Keratinocyte (primary cell): ENCODE results near the gene FAM13C. TPM values are rescaled to one million over a fixed set of nuclear protein-coding genes. Genes with fewer than 3 reads are reported as not detected.

Source experiments
- DNase-seq: peaks from one replicate; pipeline ENCODE4 v3.0.0-alpha.2; 2011; ENCODE audit warnings: low read depth, missing footprints, low spot score
- FAIRE-seq: peaks from 2 replicates; lab custom pipeline; 2011; peaks lifted over from hg19 to GRCh38; lab: Jason Lieb, UNC
- H2AFZ ChIP-seq: 2 replicates; pipeline ENCODE4 v1.6.0; 2012; ENCODE audit warnings: low read length, control low read depth, inconsistent platforms; ENCODE audit not compliant: control insufficient read depth
- H3K27ac ChIP-seq: 2 replicates; pipeline ENCODE4 v1.5.1; 2011; ENCODE audit warnings: low read length; ENCODE audit not compliant: control insufficient read depth, insufficient read depth
- H3K27me3 ChIP-seq: 3 replicates; pipeline ENCODE4 v1.6.0; 2011; ENCODE audit warnings: low read length; ENCODE audit not compliant: control insufficient read depth, insufficient read depth; ENCODE audit errors: extremely low read depth
- H3K36me3 ChIP-seq, 2 experiments: 2 replicates in 1 of 2; 3 replicates in 1 of 2; pipeline ENCODE4 v1.5.1; 2011; ENCODE audit warnings: low read length in 2 of 2, mild to moderate bottlenecking in 1 of 2; ENCODE audit not compliant: control insufficient read depth in 2 of 2, insufficient read depth in 2 of 2; ENCODE audit errors: extremely low read depth in 1 of 2
- H3K4me1 ChIP-seq: 3 replicates; pipeline ENCODE4 v1.5.1; 2011; ENCODE audit warnings: low read length; ENCODE audit not compliant: control insufficient read depth, insufficient read depth; ENCODE audit errors: extremely low read depth
- H3K4me2 ChIP-seq: 3 replicates; pipeline ENCODE4 v1.6.0; 2011; ENCODE audit warnings: low read depth, low read length; ENCODE audit not compliant: control insufficient read depth, insufficient read depth; ENCODE audit errors: extremely low read depth
- H3K4me3 ChIP-seq, 3 experiments: fragments of 200-600 bp in 1 of 3; sonication (generic) in 1 of 3; 2 replicates in 2 of 3; 3 replicates in 1 of 3; pipeline ENCODE4 v1.5.1; 2011 to 2016; ENCODE audit warnings: low read length in 3 of 3, mild to moderate bottlenecking in 3 of 3, control low read depth in 2 of 3, inconsistent platforms in 1 of 3, low read depth in 1 of 3, mixed read lengths in 1 of 3, mixed run types in 1 of 3, moderate library complexity in 1 of 3; ENCODE audit not compliant: control insufficient read depth in 2 of 3, insufficient read depth in 2 of 3; ENCODE audit errors: extremely low read depth in 1 of 3
- H3K79me2 ChIP-seq: 2 replicates; pipeline ENCODE4 v1.6.0; 2012; ENCODE audit warnings: low read length; ENCODE audit not compliant: control insufficient read depth, insufficient read depth
- H3K9ac ChIP-seq: 3 replicates; pipeline ENCODE4 v1.6.0; 2011; ENCODE audit warnings: low read length; ENCODE audit not compliant: control insufficient read depth, insufficient read depth; ENCODE audit errors: extremely low read depth
- H3K9me1 ChIP-seq: 3 replicates; pipeline ENCODE4 v1.6.0; 2011; ENCODE audit warnings: low read length; ENCODE audit not compliant: control insufficient read depth, insufficient read depth; ENCODE audit errors: extremely low read depth
- H3K9me3 ChIP-seq: 2 replicates; pipeline ENCODE4 v1.5.1; 2012; ENCODE audit warnings: low read depth, low read length; ENCODE audit not compliant: control insufficient read depth
- H4K20me1 ChIP-seq: 3 replicates; pipeline ENCODE4 v1.6.0; 2011; ENCODE audit warnings: low read length; ENCODE audit not compliant: control insufficient read depth, insufficient read depth; ENCODE audit errors: extremely low read depth
- EZH2 ChIP-seq: IDR thresholded peaks from one replicate; pipeline ENCODE4 v1.6.1; 2012; ENCODE audit warnings: inconsistent platforms, mild to moderate bottlenecking, low read length, moderate library complexity
- dilution Hi-C: fragments of 300-500 bp; cut with MboI; formaldehyde crosslinking; loops from one replicate; pipeline ENCODE4 v1.7.0; 2020; ENCODE audit warnings: low sequenced_read_pairs; ENCODE audit not compliant: extremely low pct_ligation_motif_present
- polyA plus RNA-seq, 5 experiments: library from polyadenylated mRNA; depleted of rRNA in 3 of 5; stranded (reverse) in 3 of 5; stranded (forward) in 1 of 5; unstranded in 1 of 5; fragments of >200 nt; gene quantifications; 1 replicate in 1 of 5; 2 replicates in 3 of 5; 3 replicates in 1 of 5; pipeline versions ENCODE4 v1.2.1 to v1.2.3, GENCODE V29; 2011 to 2012; ENCODE audit warnings: missing spikeins in 2 of 5, low read depth in 1 of 5, low replicate concordance in 1 of 5
- TF ChIP-seq, protein P1 (sequence below), 3 experiments: IDR thresholded peaks in 1 of 3; conservative IDR thresholded peaks in 1 of 3; optimal IDR thresholded peaks in 1 of 3; 2 replicates in 2 of 3; 3 replicates in 1 of 3; pipeline versions ENCODE3 to v1.5.1; 2011; ENCODE audit warnings: low read length in 3 of 3, mild to moderate bottlenecking in 3 of 3, moderate library complexity in 2 of 3, control low read depth in 1 of 3, inconsistent platforms in 1 of 3; ENCODE audit not compliant: insufficient read depth in 2 of 3; ENCODE audit errors: extremely low read depth in 1 of 3

FAM13C gene
- polyA plus RNA-seq, 1 donor (not counting 4 experiments of a cell fraction or from before 2014, with no cell fraction given), result 0.58 TPM

GRCh38 chr10:59269651-59270050 lies 92.7 kb downstream of the FAM13C start:
- no peaks in the 10 kb centered on the region for H4K20me1 ChIP-seq
- H3K9me1 ChIP-seq, result no peaks in the 10 kb centered on the region
- no peaks in the 10 kb centered on the region for H3K79me2 ChIP-seq
- no peaks in the 10 kb centered on the region for H3K4me1 ChIP-seq
- H3K36me3 ChIP-seq, result no peaks in the 10 kb centered on the region
- FAIRE-seq (no peak), DNase-seq (no peak)
- no peak overlapping the region for H3K27ac ChIP-seq
- no peak overlapping the region for H3K9ac ChIP-seq
- no peak overlapping the region for H2AFZ ChIP-seq
- H3K9me3 ChIP-seq, result no peaks in the 10 kb centered on the region
- dilution Hi-C loops, result no loop called here
- no peak overlapping the region for H3K4me3 ChIP-seq
- H3K27me3 ChIP-seq, result no peaks in the 10 kb centered on the region
- no peak for TF ChIP-seq EZH2
- TF ChIP-seq, protein P1, sequence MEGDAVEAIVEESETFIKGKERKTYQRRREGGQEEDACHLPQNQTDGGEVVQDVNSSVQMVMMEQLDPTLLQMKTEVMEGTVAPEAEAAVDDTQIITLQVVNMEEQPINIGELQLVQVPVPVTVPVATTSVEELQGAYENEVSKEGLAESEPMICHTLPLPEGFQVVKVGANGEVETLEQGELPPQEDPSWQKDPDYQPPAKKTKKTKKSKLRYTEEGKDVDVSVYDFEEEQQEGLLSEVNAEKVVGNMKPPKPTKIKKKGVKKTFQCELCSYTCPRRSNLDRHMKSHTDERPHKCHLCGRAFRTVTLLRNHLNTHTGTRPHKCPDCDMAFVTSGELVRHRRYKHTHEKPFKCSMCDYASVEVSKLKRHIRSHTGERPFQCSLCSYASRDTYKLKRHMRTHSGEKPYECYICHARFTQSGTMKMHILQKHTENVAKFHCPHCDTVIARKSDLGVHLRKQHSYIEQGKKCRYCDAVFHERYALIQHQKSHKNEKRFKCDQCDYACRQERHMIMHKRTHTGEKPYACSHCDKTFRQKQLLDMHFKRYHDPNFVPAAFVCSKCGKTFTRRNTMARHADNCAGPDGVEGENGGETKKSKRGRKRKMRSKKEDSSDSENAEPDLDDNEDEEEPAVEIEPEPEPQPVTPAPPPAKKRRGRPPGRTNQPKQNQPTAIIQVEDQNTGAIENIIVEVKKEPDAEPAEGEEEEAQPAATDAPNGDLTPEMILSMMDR (optimal IDR thresholded peaks at IDR 0.05 in 1 of 3, IDR thresholded peaks at IDR 0.05 in 1 of 3, conservative IDR thresholded peaks at IDR 0.05 in 1 of 3; ENCODE audit: extremely low read depth in 1 of 3, insufficient read depth in 2 of 3, low read length in 3 of 3), result no peak
- H3K4me2 ChIP-seq, result no peak overlapping the region

- Histone ChIP-seq H3K9me3 (no peaks in the 10 kb centered on the region), H3K9ac (no peak overlapping the region), H2AFZ (no peak overlapping the region), H3K27me3 (no peaks in the 10 kb centered on the region), H3K79me2 (no peaks in the 10 kb centered on the region), H3K27ac (no peak overlapping the region), H3K9me1 (no peaks in the 10 kb centered on the region), H3K36me3 (no peaks in the 10 kb centered on the region), H3K4me2 (no peak overlapping the region), H4K20me1 (no peaks in the 10 kb centered on the region), H3K4me3 (no peak overlapping the region), H3K4me1 (no peaks in the 10 kb centered on the region)
- dilution Hi-C loops, result no loop called here
- FAIRE-seq (no peak), DNase-seq (no peak)
- TF ChIP-seq, protein P1 (optimal IDR thresholded peaks at IDR 0.05 in 1 of 3, IDR thresholded peaks at IDR 0.05 in 1 of 3, conservative IDR thresholded peaks at IDR 0.05 in 1 of 3; ENCODE audit: extremely low read depth in 1 of 3, insufficient read depth in 2 of 3, low read length in 3 of 3), result no peak
- no peak for TF ChIP-seq EZH2
These were observed 93.9 kb downstream of the FAM13C start for GRCh38 chr10:59268460-59268859.
